SK-N-SH (cell line): ENCODE measurements around the gene FAM89B.

Experiments
- GABPA ChIP-seq: IDR thresholded peaks from 2 replicates; pipeline ENCODE4 v1.4.0; 2012; ENCODE audit warnings: low read depth, mild to moderate bottlenecking
- GATA2 ChIP-seq: sonication (generic); formaldehyde crosslinking; IDR thresholded peaks from 2 replicates; pipeline ENCODE4 v1.5.0; 2020; ENCODE audit warnings: mild to moderate bottlenecking, missing genetic modification reagents

DNA sequence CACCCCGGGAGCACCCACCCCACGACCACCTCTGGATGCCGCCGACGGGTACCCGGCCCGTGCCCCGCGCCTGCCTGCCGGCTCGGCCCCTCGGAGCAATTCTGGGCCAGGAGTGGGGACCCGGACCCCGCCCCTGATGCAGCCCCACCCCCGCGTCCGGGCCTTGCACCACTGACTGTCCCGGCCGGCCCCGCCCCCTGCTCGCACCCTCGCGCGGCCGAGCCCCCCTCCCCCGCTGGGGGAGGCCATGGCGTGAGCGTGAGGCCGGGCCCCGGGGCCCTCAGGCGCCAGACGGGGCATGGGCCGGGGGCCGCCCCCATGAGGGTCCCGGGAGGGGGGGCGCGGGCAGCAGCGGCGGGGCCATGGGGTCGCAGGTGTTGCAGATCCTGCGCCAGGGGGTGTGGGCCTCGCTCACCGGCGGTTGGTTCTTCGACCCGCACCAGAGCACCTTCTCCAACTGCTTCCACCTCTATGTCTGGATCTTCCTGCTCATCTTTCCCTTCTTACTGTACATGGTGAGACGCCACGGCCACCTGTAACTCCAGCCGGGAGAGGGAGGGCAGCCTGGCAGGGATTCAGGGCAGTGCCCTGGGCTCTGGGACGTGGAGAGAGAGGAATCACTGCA is 43.7 kb downstream of the FAM89B start:
- no peak for TF ChIP-seq GATA2 (CRISPR knock-in tag)
- no peak for TF ChIP-seq GABPA
